GM13976 (cell line): ENCODE measurements around the gene NUBP2.

Experiments
- DNase-seq: peaks from one replicate; pipeline ENCODE4 v3.0.0; 2012; ENCODE audit warnings: low spot score
- in situ Hi-C: fragments of 300-500 bp; cut with MboI; formaldehyde crosslinking; loops from one replicate; pipeline ENCODE4 v1.12.0; 2022; ENCODE audit warnings: low sequenced_read_pairs, mixed read lengths, inconsistent platforms; ENCODE audit not compliant: unreplicated experiment
- TF ChIP-seq, protein P1 (sequence below): IDR thresholded peaks from 2 replicates; pipeline ENCODE4 v1.5.1; 2012; ENCODE audit warnings: borderline replicate concordance, mild to moderate bottlenecking; ENCODE audit not compliant: insufficient read depth; ENCODE audit errors: extremely low read depth, missing control alignments, control extremely low read depth

NUBP2 gene

GRCh38 chr16:1782408-1783264 is at the start of gene NUBP2, which contains the start of gene SPSB3:
Gene NUBP2 (plus strand): TSS chr16:1782960. CDS start chr16:1783021, 61 bp downstream.
Gene SPSB3 (minus strand): TSS chr16:1782571. CDS start chr16:1781483, 1,088 bp downstream.
- in situ Hi-C loops: no loop called here
- DNase-seq: peak; percentile 99
- TF ChIP-seq, protein P1, sequence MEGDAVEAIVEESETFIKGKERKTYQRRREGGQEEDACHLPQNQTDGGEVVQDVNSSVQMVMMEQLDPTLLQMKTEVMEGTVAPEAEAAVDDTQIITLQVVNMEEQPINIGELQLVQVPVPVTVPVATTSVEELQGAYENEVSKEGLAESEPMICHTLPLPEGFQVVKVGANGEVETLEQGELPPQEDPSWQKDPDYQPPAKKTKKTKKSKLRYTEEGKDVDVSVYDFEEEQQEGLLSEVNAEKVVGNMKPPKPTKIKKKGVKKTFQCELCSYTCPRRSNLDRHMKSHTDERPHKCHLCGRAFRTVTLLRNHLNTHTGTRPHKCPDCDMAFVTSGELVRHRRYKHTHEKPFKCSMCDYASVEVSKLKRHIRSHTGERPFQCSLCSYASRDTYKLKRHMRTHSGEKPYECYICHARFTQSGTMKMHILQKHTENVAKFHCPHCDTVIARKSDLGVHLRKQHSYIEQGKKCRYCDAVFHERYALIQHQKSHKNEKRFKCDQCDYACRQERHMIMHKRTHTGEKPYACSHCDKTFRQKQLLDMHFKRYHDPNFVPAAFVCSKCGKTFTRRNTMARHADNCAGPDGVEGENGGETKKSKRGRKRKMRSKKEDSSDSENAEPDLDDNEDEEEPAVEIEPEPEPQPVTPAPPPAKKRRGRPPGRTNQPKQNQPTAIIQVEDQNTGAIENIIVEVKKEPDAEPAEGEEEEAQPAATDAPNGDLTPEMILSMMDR: no peak

DNA sequence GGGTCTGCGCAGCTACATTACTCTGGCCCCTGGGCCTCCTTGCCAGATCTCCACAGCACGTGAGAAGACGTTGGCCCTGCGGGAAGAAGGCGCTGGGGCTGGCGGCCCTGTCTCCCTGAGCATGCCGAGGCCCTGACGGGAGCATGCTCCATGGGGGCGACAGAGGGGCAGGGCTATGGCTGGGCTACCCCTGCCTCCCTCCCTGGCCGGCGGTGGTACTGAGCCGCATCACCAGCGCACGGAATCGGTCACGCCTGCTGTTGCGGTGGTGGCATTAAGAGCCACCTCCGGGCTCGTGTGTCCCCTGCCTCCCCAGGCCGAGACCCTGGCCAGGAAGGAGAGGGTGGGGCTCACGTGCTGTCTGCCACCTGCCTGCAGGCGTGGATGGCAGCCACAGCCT is 48.6 kb upstream of the NUBP2 start:
- TF ChIP-seq, protein P1: no peak
- in situ Hi-C loops: no loop called here
- no peak for DNase-seq

- in situ Hi-C loops: no loop called here
- no peak for DNase-seq
- TF ChIP-seq, protein P1: no peak
These were observed 47.9 kb upstream of the NUBP2 start for GRCh38 chr16:1734816-1735215.

DNA sequence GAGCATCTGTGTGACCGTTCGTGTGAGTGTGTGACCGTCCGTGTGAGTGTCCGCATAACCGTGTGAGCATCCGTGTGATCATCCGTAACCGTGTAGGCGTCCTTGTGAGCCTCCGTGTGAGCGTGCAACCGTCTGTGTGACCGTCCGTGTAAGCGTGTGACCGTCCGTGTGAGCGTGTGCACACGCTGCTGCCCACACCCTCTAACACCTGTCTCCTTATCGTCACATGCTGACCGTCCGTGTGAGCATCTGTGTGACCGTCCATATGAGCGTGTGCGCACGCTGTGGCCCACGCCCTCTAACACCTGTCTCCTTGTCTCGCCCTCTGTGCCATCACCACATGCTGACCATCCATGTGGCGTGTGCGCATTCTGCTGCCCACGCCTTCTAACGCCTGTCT is 42.5 kb upstream of the NUBP2 start:
- TF ChIP-seq, protein P1: no peak
- DNase-seq: no peak
- in situ Hi-C loops: no loop called here

DNA sequence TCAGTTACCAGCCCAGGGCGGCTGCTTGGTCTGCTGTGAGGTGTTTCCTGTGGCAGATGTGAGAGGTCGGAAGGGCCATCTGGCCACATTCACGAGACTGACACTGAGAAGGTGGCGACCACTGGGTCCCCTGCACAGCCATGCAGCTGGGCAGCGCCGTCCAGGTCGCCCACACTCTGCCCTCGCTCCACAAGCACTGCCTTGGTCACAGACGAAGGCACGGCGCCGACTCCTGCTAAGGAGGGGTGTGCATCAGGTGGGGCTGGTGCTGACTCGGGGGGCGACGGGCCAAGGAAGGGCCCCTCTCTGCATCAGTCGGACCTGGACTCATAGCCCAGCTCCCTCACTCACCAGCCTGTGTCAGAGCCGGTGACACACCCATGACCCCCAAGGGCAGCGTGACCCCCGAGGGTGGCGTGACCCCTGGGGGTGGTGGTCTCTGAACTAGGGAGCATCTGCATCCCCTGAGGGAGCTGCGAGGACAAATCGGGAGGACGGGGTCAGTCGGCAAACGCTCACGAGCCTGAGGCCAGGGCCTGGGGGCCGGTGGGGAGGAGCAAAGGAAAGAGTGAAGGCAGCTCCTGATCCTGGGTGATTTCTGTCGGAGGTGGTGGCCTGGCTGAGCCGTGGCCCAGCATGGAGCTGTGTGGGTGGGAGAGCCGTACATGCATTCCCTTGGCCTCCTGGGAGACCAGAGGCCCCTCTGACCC is 41.8 kb upstream of the NUBP2 start:
- TF ChIP-seq, protein P1: no peak
- in situ Hi-C loops: no loop called here
- DNase-seq: no peak

GRCh38 chr16:1741553-1742165 is 41.1 kb upstream of the NUBP2 start:
- in situ Hi-C loops: no loop called here
- TF ChIP-seq, protein P1: no peak
- no peak for DNase-seq
